ENCODE data around the gene ARF1.

Gene ARF1

DNA sequence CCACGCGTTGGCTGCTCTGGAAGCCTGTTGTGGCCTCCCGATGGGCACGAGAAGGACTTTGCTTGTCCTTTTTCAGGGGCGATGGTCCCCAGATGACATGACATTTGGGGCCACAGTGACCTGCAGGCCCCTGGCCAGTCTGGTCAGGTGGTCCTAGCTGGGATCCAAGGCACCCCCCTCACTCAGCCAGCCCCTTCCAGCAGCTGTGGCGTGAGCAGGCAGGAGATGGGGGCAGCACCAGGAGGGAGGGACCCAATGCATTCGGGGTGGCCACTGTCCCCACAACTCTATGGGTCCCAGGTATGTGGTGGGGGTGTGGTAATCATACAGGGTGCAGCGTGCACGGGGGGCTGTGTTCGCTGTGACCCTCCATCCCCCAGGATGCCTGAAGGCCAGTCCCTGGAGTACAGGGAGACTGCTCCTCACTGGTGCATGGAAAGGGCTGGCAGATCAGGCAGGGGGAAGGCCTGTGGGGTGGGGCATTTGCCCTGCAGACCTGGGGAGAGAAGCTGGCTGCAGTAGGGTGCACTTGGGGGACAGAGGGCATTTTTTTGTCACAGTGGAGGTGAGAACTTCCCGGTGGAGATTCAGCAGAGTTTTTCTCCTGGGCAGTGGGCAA, 44.0 kb upstream of the ARF1 start:
- TF ChIP-seq TEAD4 (IDR thresholded peaks at IDR 0.05) (no peak), CEBPB (IDR thresholded peaks at IDR 0.05) (no peak), ZBTB7A (IDR thresholded peaks at IDR 0.05; ENCODE audit: low read depth) (no peak), EGR1 (IDR thresholded peaks at IDR 0.05) (no peak), CREB1 (IDR thresholded peaks at IDR 0.05; ENCODE audit: low read depth) (no peak), YY1 (IDR thresholded peaks at IDR 0.05; ENCODE audit: low read depth) (no peak)
- TF ChIP-seq, protein P1, sequence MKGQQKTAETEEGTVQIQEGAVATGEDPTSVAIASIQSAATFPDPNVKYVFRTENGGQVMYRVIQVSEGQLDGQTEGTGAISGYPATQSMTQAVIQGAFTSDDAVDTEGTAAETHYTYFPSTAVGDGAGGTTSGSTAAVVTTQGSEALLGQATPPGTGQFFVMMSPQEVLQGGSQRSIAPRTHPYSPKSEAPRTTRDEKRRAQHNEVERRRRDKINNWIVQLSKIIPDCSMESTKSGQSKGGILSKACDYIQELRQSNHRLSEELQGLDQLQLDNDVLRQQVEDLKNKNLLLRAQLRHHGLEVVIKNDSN (IDR thresholded peaks at IDR 0.05): no peak

DNA sequence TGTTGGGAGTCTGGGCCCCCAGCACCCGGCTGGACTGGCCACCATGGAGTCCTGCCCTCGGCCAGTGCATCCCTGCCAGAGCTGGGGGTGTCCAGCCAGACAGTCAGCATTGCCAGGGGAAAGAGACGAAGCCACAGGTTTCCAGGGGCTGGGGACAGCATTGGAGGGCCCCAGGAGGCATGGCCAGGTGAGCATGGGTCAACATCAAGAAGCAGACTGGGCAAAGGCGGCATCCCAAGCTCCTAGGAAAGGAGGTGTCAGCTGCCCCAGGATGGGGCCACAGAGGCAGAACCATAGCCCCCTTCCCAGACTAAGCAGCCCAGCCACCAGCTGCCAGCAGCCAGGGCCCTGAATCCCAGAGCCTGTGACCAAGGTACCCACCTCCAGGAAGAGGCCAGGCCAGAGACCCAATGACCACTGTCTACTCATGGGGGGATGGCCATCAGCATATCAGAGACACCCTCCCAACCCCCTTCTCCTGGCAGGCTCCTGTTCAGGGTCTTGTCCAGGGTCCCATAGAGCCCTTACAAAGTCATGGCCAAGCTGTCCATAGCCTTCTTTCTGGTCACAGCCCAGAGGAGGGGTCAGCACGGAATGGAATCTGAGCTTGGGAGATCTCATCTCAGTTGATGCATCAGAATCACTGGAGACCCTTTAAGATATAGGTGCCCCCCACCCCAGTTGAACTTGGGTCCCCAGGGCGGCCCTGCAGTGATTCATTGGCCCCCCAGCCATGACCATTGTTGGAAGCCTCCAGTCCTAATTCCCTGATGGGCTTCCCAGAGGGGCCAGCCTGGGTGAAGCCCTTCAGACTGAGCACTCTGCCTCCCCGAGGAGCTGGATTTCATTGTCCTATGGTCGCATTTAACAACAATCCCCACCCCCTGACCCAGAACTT, 43.3 kb upstream of the ARF1 start:
- TF ChIP-seq, protein P1 (IDR thresholded peaks at IDR 0.05): no peak
- no peak for TF ChIP-seq NFIC (IDR thresholded peaks at IDR 0.05)
- TF ChIP-seq TCF12 (IDR thresholded peaks at IDR 0.05; ENCODE audit: low read depth): no peak
- TF ChIP-seq YY1 (IDR thresholded peaks at IDR 0.05; ENCODE audit: low read depth): no peak
- no peak for TF ChIP-seq CREB1 (IDR thresholded peaks at IDR 0.05; ENCODE audit: low read depth)
- TF ChIP-seq EGR1 (IDR thresholded peaks at IDR 0.05): no peak
- TF ChIP-seq CEBPB (IDR thresholded peaks at IDR 0.05): no peak
- TF ChIP-seq, protein P2, sequence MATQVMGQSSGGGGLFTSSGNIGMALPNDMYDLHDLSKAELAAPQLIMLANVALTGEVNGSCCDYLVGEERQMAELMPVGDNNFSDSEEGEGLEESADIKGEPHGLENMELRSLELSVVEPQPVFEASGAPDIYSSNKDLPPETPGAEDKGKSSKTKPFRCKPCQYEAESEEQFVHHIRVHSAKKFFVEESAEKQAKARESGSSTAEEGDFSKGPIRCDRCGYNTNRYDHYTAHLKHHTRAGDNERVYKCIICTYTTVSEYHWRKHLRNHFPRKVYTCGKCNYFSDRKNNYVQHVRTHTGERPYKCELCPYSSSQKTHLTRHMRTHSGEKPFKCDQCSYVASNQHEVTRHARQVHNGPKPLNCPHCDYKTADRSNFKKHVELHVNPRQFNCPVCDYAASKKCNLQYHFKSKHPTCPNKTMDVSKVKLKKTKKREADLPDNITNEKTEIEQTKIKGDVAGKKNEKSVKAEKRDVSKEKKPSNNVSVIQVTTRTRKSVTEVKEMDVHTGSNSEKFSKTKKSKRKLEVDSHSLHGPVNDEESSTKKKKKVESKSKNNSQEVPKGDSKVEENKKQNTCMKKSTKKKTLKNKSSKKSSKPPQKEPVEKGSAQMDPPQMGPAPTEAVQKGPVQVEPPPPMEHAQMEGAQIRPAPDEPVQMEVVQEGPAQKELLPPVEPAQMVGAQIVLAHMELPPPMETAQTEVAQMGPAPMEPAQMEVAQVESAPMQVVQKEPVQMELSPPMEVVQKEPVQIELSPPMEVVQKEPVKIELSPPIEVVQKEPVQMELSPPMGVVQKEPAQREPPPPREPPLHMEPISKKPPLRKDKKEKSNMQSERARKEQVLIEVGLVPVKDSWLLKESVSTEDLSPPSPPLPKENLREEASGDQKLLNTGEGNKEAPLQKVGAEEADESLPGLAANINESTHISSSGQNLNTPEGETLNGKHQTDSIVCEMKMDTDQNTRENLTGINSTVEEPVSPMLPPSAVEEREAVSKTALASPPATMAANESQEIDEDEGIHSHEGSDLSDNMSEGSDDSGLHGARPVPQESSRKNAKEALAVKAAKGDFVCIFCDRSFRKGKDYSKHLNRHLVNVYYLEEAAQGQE (IDR thresholded peaks at IDR 0.05; ENCODE audit: low read depth): no peak
- TF ChIP-seq TEAD4 (IDR thresholded peaks at IDR 0.05): no peak
- TF ChIP-seq, protein P3, sequence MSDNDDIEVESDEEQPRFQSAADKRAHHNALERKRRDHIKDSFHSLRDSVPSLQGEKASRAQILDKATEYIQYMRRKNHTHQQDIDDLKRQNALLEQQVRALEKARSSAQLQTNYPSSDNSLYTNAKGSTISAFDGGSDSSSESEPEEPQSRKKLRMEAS (IDR thresholded peaks at IDR 0.05): no peak
- no peak for TF ChIP-seq FOXM1 (IDR thresholded peaks at IDR 0.05; ENCODE audit: borderline replicate concordance, low read depth)
- no peak for TF ChIP-seq EP300 (IDR thresholded peaks at IDR 0.05; ENCODE audit: borderline replicate concordance)
- no peak for TF ChIP-seq ZBTB7A (IDR thresholded peaks at IDR 0.05; ENCODE audit: low read depth)
- TF ChIP-seq TAF1 (IDR thresholded peaks at IDR 0.05; ENCODE audit: low read depth): no peak
- no peak for TF ChIP-seq RAD21 (IDR thresholded peaks at IDR 0.05; ENCODE audit: low read depth)

DNA sequence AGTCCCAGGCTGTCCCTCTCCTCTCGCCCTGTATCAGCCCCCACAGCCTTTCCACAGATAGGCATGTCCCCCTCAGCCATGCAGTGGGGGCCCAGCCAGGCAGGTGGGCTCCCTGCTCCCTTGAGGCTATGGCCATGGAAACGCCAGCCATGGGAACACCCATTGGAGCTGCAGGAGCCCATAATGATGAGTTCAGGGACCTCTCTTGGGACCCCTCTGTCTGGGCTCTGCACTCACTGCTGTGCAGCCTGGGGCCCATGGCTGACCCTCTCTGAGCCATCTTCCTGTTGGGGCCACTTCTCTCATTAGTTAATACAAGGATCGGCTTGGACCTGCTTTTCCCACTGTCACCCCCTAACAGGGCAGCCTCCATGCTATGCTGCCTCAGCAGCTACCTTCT, 42.5 kb upstream of the ARF1 start:
- TF ChIP-seq ZBTB7A (IDR thresholded peaks at IDR 0.05; ENCODE audit: low read depth) (no peak), NFIC (IDR thresholded peaks at IDR 0.05) (no peak), CREB1 (IDR thresholded peaks at IDR 0.05; ENCODE audit: low read depth) (no peak), EP300 (IDR thresholded peaks at IDR 0.05; ENCODE audit: borderline replicate concordance) (no peak), FOXM1 (IDR thresholded peaks at IDR 0.05; ENCODE audit: borderline replicate concordance, low read depth) (no peak), CEBPB (IDR thresholded peaks at IDR 0.05) (no peak), EGR1 (IDR thresholded peaks at IDR 0.05) (no peak), RAD21 (IDR thresholded peaks at IDR 0.05; ENCODE audit: low read depth) (no peak), TCF12 (IDR thresholded peaks at IDR 0.05; ENCODE audit: low read depth) (no peak), TEAD4 (IDR thresholded peaks at IDR 0.05) (no peak), TAF1 (IDR thresholded peaks at IDR 0.05; ENCODE audit: low read depth) (no peak)
- TF ChIP-seq, protein P2 (IDR thresholded peaks at IDR 0.05; ENCODE audit: low read depth): no peak
- TF ChIP-seq, protein P3 (IDR thresholded peaks at IDR 0.05): no peak

DNA sequence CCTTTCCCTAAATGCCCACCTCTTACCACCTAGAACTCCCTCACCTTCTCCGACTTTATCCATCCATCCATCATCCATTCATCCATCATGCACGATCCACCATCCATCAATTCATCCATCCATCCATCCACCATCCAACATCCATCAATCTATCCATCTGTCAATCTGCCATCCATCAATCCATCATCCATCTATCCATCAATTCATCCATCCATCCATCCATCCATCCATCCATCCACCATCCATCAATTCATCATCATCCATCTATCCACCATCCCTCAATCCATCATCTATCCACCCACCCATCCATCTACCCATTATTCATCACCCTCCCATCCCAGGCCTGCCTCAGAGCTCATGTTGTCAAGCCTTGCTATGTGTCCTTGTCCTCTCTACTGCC, 41.2 kb upstream of the ARF1 start:
- TF ChIP-seq EGR1 (IDR thresholded peaks at IDR 0.05) (no peak), FOXM1 (IDR thresholded peaks at IDR 0.05; ENCODE audit: borderline replicate concordance, low read depth) (no peak), RAD21 (IDR thresholded peaks at IDR 0.05; ENCODE audit: low read depth) (no peak), YY1 (IDR thresholded peaks at IDR 0.05; ENCODE audit: low read depth) (no peak), CEBPB (IDR thresholded peaks at IDR 0.05) (no peak), TEAD4 (IDR thresholded peaks at IDR 0.05) (no peak)
- TF ChIP-seq, protein P1 (IDR thresholded peaks at IDR 0.05): no peak
- TF ChIP-seq, protein P3 (IDR thresholded peaks at IDR 0.05): no peak

Measured in Ishikawa (cell line).